ENCODE data around the gene PHACTR2. TPM values are rescaled to one million over a fixed set of nuclear protein-coding genes. Genes with fewer than 3 reads are reported as not detected.
A peak's percentile ranks its signal among the peaks of the same experiment; 100 is the strongest.
"Not testable (repeated sequence)": the region's sequence is repeated elsewhere in the genome, so short reads cannot be mapped to it uniquely, and the experiment has no call there.

The PHACTR2 gene
- total RNA-seq, 4 donors from 2014 or later = 50.8 to 102 (median 65.1) TPM

GRCh38 chr6:143778926-143779325 is 101.2 kb downstream of the PHACTR2 start:
- TF ChIP-seq CTCF (IDR thresholded peaks at IDR 0.05) = no peak
- ATAC-seq (ENCODE audit: low FRiP score) = no peak
- no peak for DNase-seq (ENCODE audit: low spot score)

- no peak for TF ChIP-seq CTCF (IDR thresholded peaks at IDR 0.05)
- no peak for ATAC-seq (ENCODE audit: low FRiP score)
- DNase-seq (ENCODE audit: low spot score) = no peak
Measured at GRCh38 chr6:143782481-143782880, 104.7 kb downstream of the PHACTR2 start.

- no peak for DNase-seq (ENCODE audit: low spot score)
- ATAC-seq (ENCODE audit: low FRiP score) = no peak
- no peak for TF ChIP-seq CTCF (IDR thresholded peaks at IDR 0.05)
Measured at GRCh38 chr6:143783077-143783476, 105.3 kb downstream of the PHACTR2 start.

GRCh38 chr6:143784316-143784715 is 106.6 kb downstream of the PHACTR2 start:
- TF ChIP-seq CTCF (IDR thresholded peaks at IDR 0.05) = no peak
- ATAC-seq (ENCODE audit: low FRiP score) (no peak), DNase-seq (ENCODE audit: low spot score) (no peak)

- not testable (repeated sequence) for DNase-seq (ENCODE audit: low spot score); ATAC-seq (ENCODE audit: low FRiP score)
Measured at GRCh38 chr6:143786371-143786770, 108.6 kb downstream of the PHACTR2 start.

- no peak for TF ChIP-seq CTCF (IDR thresholded peaks at IDR 0.05)
- DNase-seq (ENCODE audit: low spot score) (no peak), ATAC-seq (ENCODE audit: low FRiP score) (peak; percentile 66)
Measured at GRCh38 chr6:143792402-143793279, 114.9 kb downstream of the PHACTR2 start.

- DNase-seq (ENCODE audit: low spot score) (no peak), ATAC-seq (ENCODE audit: low FRiP score) (no peak)
- no peak for TF ChIP-seq CTCF (IDR thresholded peaks at IDR 0.05)
Measured at GRCh38 chr6:143793280-143793619, 115.5 kb downstream of the PHACTR2 start.

- not testable (repeated sequence) for ATAC-seq (ENCODE audit: low FRiP score); DNase-seq (ENCODE audit: low spot score)
Measured at GRCh38 chr6:143796551-143796950, 118.8 kb downstream of the PHACTR2 start.

- ATAC-seq (ENCODE audit: low FRiP score); DNase-seq (ENCODE audit: low spot score): not testable (repeated sequence)
Measured at GRCh38 chr6:143798487-143798886, 120.7 kb downstream of the PHACTR2 start.
